B cell (primary cell): Measurements from ENCODE around the gene ZDHHC21. TPM values are rescaled to one million over a fixed set of nuclear protein-coding genes. Genes with fewer than 3 reads are reported as not detected.

Experiments used
- ATAC-seq: fragments of 200-7000 bp; cut with Tn5 transposase; one replicate; pipeline ENCODE4 v1.10.0; 2021; ENCODE audit warnings: low read depth, mild to moderate bottlenecking, moderate number of reproducible peaks, moderate library complexity
- CTCF ChIA-PET: fragments of 350-600 bp; sonication (Branson Sonifier 250); formaldehyde crosslinking; loops from one replicate; lab custom pipeline; 2021; ENCODE audit warnings: antibody characterized with exemption, inconsistent platforms; lab: Charles Lee
- POLR2A ChIA-PET: fragments of 350-600 bp; sonication (Branson Sonifier 250); formaldehyde crosslinking; loops from one replicate; lab custom pipeline; 2021; ENCODE audit warnings: antibody characterized with exemption; lab: Charles Lee
- DNase-seq: peaks from one replicate; pipeline ENCODE4 v3.0.0; 2013
- H2AFZ ChIP-seq: 2 replicates; pipeline ENCODE4 v1.6.1; 2012; ENCODE audit warnings: mild to moderate bottlenecking, low read depth, low read length; ENCODE audit not compliant: insufficient read depth, poor library complexity, severe bottlenecking
- H3K27ac ChIP-seq, 2 donors: 1 replicate in 1 of 2; 2 replicates in 1 of 2; pipeline ENCODE4 v1.5.1; 2012 to 2013; ENCODE audit warnings: low read length in 2 of 2, mild to moderate bottlenecking in 2 of 2, moderate library complexity in 1 of 2
- H3K27me3 ChIP-seq, 4 experiments: fragments of 200-600 bp in 1 of 4; sonication (generic) in 1 of 4; replicated peaks in 1 of 4; 1 replicate in 2 of 4; 2 replicates in 2 of 4; pipeline versions ENCODE4 v1.6.1 to v1.7.0; 2013 to 2016; ENCODE audit warnings: low read length in 3 of 4, mild to moderate bottlenecking in 2 of 4, mixed read lengths in 1 of 4, moderate library complexity in 1 of 4; ENCODE audit not compliant: insufficient read depth in 4 of 4, control insufficient read depth in 3 of 4; ENCODE audit errors: control extremely low read depth in 1 of 4
- H3K36me3 ChIP-seq, 2 experiments: replicated peaks in 1 of 2; 1 replicate in 1 of 2; 2 replicates in 1 of 2; pipeline versions ENCODE4 v1.6.1 to v1.7.1; 2013; ENCODE audit warnings: low read length in 1 of 2; ENCODE audit not compliant: insufficient read depth in 2 of 2, control insufficient read depth in 1 of 2; ENCODE audit errors: control extremely low read depth in 1 of 2, extremely low read depth in 1 of 2
- H3K4me1 ChIP-seq, 2 donors: fragments of 200-600 bp in 1 of 2; sonication (generic) in 1 of 2; 1 replicate in 1 of 2; 2 replicates in 1 of 2; pipeline versions ENCODE4 v1.5.1 to v1.6.1; 2013 to 2017; ENCODE audit warnings: low read length in 2 of 2; ENCODE audit not compliant: control insufficient read depth in 2 of 2, insufficient read depth in 2 of 2
- H3K4me2 ChIP-seq: replicated peaks from 2 replicates; pipeline ENCODE3; 2012; ENCODE audit warnings: mild to moderate bottlenecking, low read depth, low read length; ENCODE audit not compliant: poor library complexity, severe bottlenecking
- H3K4me3 ChIP-seq, 5 experiments: fragments of 200-600 bp in 1 of 5; sonication (generic) in 1 of 5; 1 replicate in 3 of 5; 2 replicates in 2 of 5; pipeline versions ENCODE4 v1.5.1 to v1.7.0; 2011 to 2016; ENCODE audit warnings: low read length in 4 of 5, mild to moderate bottlenecking in 4 of 5, low read depth in 2 of 5, control low read depth in 1 of 5, moderate library complexity in 1 of 5; ENCODE audit not compliant: insufficient read depth in 1 of 5; ENCODE audit errors: control extremely low read depth in 1 of 5, extremely low read depth in 1 of 5
- H3K79me2 ChIP-seq: fragments of 200-600 bp; sonication (generic); one replicate; pipeline ENCODE4 v1.6.0; 2016; ENCODE audit warnings: low read length; ENCODE audit not compliant: control insufficient read depth, insufficient read depth
- H3K9ac ChIP-seq: fragments of 200-600 bp; sonication (generic); 2 replicates; pipeline ENCODE4 v1.6.1; 2017; ENCODE audit warnings: mild to moderate bottlenecking, low read length, moderate library complexity
- H3K9me3 ChIP-seq, 3 donors: one replicate each; pipeline versions ENCODE4 v1.6.1 to v1.7.1; 2013; ENCODE audit warnings: low read length in 2 of 3; ENCODE audit not compliant: control insufficient read depth in 2 of 3, insufficient read depth in 1 of 3; ENCODE audit errors: control extremely low read depth in 1 of 3
- H4K20me1 ChIP-seq: 2 replicates; pipeline ENCODE4 v1.6.0; 2012; ENCODE audit warnings: mild to moderate bottlenecking, low read length; ENCODE audit not compliant: insufficient read depth, control insufficient read depth, poor library complexity, severe bottlenecking
- H3K27ac Mint-ChIP-seq: one replicate; pipeline ENCODE4 v1.8.0; 2021; ENCODE audit warnings: mixed read lengths
- H3K27me3 Mint-ChIP-seq: one replicate; pipeline ENCODE4 v1.8.0; 2021; ENCODE audit warnings: mixed read lengths
- H3K4me1 Mint-ChIP-seq: one replicate; pipeline ENCODE4 v1.8.0; 2021; ENCODE audit warnings: mixed read lengths
- H3K4me3 Mint-ChIP-seq: one replicate; pipeline ENCODE4 v1.8.0; 2021; ENCODE audit warnings: mixed read lengths
- H3K9me3 Mint-ChIP-seq: one replicate; pipeline ENCODE4 v1.8.0; 2022; ENCODE audit warnings: mixed read lengths; ENCODE audit not compliant: insufficient read depth
- CTCF ChIP-seq: fragments of 200-600 bp; IDR thresholded peaks from one replicate; pipeline ENCODE4 v1.8.0; 2022; ENCODE audit warnings: antibody characterized with exemption, mild to moderate bottlenecking
- EZH2 ChIP-seq: IDR thresholded peaks from 2 replicates; pipeline ENCODE4 v1.6.1; 2012; ENCODE audit warnings: borderline replicate concordance, low read depth, mild to moderate bottlenecking, moderate library complexity, low read length; ENCODE audit not compliant: insufficient read depth, poor library complexity, severe bottlenecking
- WGBS: methylation state at CpG from one replicate; pipeline ENCODE4 v1.1.5; 2013; ENCODE audit warnings: missing lambda C conversion rate; ENCODE audit not compliant: insufficient coverage; 5-methylcytosine and 5-hydroxymethylcytosine counted together
- intact Hi-C: fragments of 100-400 bp; cut with micrococcal nuclease; formaldehyde crosslinking; loops from one replicate; pipeline ENCODE4 v1.10.0; 2022
- polyA plus RNA-seq: library from polyadenylated mRNA; depleted of rRNA; stranded (reverse); fragments of >200 nt; gene quantifications from 2 replicates; pipeline ENCODE4 v1.2.3, GENCODE V29; 2012
- total RNA-seq, 2 donors: library from RNA; stranded (reverse); fragments of 120-200 nt in 1 of 2; gene quantifications; 1 replicate in 1 of 2; 2 replicates in 1 of 2; pipeline versions ENCODE4 v1.2.3 to v1.2.4, GENCODE V29; 2013 to 2022

ZDHHC21 gene
- total and polyA plus RNA-seq, 2 donors (not counting 1 experiment from before 2014, with no cell fraction given), result 10.3 to 39.7 TPM

DNA sequence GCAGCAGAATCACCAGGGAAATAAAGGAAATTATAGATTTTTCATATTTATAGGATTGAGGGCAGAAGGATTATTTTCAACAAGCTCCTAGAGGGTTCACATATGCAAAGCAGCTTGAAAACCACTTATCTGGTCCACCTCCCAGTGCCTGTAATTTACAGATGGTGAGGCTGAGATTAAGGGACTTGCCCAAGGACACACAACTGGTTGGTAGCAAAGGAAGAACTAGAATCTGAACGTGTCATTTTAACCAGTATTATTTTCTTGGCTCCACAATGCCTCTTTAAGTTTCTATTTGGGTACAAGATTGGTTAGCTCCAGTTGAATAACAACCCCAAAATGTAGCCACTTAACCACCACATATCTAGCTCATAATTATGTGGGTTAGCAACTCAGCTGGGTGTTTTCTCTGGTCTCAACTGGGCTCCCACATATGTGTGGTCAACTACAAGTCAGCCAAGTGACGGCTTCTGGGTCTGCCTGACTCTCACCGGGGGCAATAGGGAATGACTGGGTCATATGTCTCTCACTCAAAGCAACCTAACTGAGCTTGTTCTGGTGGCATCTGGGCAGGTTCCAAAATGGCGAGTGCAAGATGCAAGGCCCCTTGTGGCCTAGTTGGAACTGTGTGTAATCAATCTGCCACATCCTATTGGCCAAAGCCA, 127.7 kb downstream of the ZDHHC21 start:
- no peak for TF ChIP-seq CTCF
- TF ChIP-seq EZH2, result no peak
- H3K27ac ChIP-seq, result no peak overlapping the region
- H3K4me3 ChIP-seq, result no peak overlapping the region
- H4K20me1 ChIP-seq, result no peaks in the 10 kb centered on the region
- Mint-ChIP-seq H3K27ac (no peak overlapping the region), H3K9me3 (no peaks in the 10 kb centered on the region), H3K4me3 (no peak overlapping the region), H3K27me3 (no peaks in the 10 kb centered on the region), H3K4me1 (no peaks in the 10 kb centered on the region)
- H3K9me3 ChIP-seq, result no peaks in the 10 kb centered on the region
- H3K36me3 ChIP-seq, result no peaks in the 10 kb centered on the region
- DNase-seq (no peak), ATAC-seq (no peak)
- no peak overlapping the region for H3K9ac ChIP-seq
- no peak overlapping the region for H3K4me2 ChIP-seq
- POLR2A ChIA-PET, result no interaction called here
- no peaks in the 10 kb centered on the region for H3K4me1 ChIP-seq
- H2AFZ ChIP-seq, result no peak overlapping the region
- H3K79me2 ChIP-seq, result no peaks in the 10 kb centered on the region
- 43% methylated on average over 2 of the region's 4 CpGs for WGBS
- peaks cover 0 to 1% (median 0%) of the 10 kb centered on the region in 4 experiments for H3K27me3 ChIP-seq
- CTCF ChIA-PET, result no interaction called here
- intact Hi-C loops, result no loop called here

GRCh38 chr9:14563902-14564624, 129.2 kb downstream of the ZDHHC21 start:
- H3K27ac ChIP-seq, result no peak overlapping the region
- H3K27me3 ChIP-seq, result peaks cover 0 to 2% (median 0%) of the 10 kb centered on the region in 4 experiments
- no peaks in the 10 kb centered on the region for H4K20me1 ChIP-seq
- H3K9me3 ChIP-seq, result no peaks in the 10 kb centered on the region
- no peak overlapping the region for H2AFZ ChIP-seq
- no peaks in the 10 kb centered on the region for H3K36me3 ChIP-seq
- no peaks in the 10 kb centered on the region for H3K4me1 ChIP-seq
- DNase-seq (no peak), ATAC-seq (no peak)
- intact Hi-C loops, result no loop called here
- ChIA-PET CTCF (no interaction called here), POLR2A (no interaction called here)
- no peak overlapping the region for H3K9ac ChIP-seq
- Mint-ChIP-seq H3K4me1 (no peaks in the 10 kb centered on the region), H3K4me3 (no peak overlapping the region), H3K27me3 (no peaks in the 10 kb centered on the region), H3K9me3 (no peaks in the 10 kb centered on the region), H3K27ac (no peak overlapping the region)
- WGBS, result 91% methylated on average over 4 of the region's 9 CpGs
- no peaks in the 10 kb centered on the region for H3K79me2 ChIP-seq
- TF ChIP-seq EZH2, result no peak
- no peak for TF ChIP-seq CTCF
- H3K4me2 ChIP-seq, result no peak overlapping the region
- no peak overlapping the region for H3K4me3 ChIP-seq
